T47D (cell line): ENCODE results near the gene ZFP36L1.

ENCODE experiments used
- DNase-seq, 2 experiments: peaks; one replicate each; pipeline versions ENCODE4 v3.0.0 to v3.0.0-alpha.2; 2011 to 2012; ENCODE audit warnings: low read depth in 1 of 2, low spot score in 1 of 2
- JUND ChIP-seq: IDR thresholded peaks from 2 replicates; pipeline ENCODE4 v1.6.1; 2012; ENCODE audit warnings: low read depth
- in situ Hi-C: cut with HindIII; loops from 2 replicates; pipeline ENCODE4 v1.10.0; 2016; ENCODE audit warnings: low sequenced_read_pairs, low pct_unique_long_range_greater_than_20kb

The ZFP36L1 gene

GRCh38 chr14:68798621-68799020 lies 5.8 kb upstream of the ZFP36L1 start:
- in situ Hi-C loops, result no loop called here
- TF ChIP-seq JUND, result no peak
- DNase-seq, result no peak

GRCh38 chr14:68797121-68797670 lies 4.3 kb upstream of the ZFP36L1 start:
- no peak for TF ChIP-seq JUND
- in situ Hi-C loops, result no loop called here
- DNase-seq, result no peak

- no peak for TF ChIP-seq JUND
- in situ Hi-C loops, result no loop called here
- DNase-seq, result no peak
Measured at GRCh38 chr14:68796418-68797101, 3.7 kb upstream of the ZFP36L1 start.

- no peak; the same call in 1 of the 2 replicates for TF ChIP-seq JUND
- in situ Hi-C loops, result no loop called here
- peak; percentile 73 to 93 for DNase-seq
Measured at GRCh38 chr14:68795597-68796417, 2.9 kb upstream of the ZFP36L1 start.

- TF ChIP-seq JUND, result no peak
- in situ Hi-C loops, result no loop called here
- DNase-seq, result peak; percentile 62 to 73
Measured at GRCh38 chr14:68794851-68795596, 2.2 kb upstream of the ZFP36L1 start.

GRCh38 chr14:68794130-68794850 lies 1.4 kb upstream of the ZFP36L1 start:
- in situ Hi-C loops, result no loop called here
- no peak for TF ChIP-seq JUND
- peak; percentile 78 to 88 for DNase-seq

GRCh38 chr14:68793734-68794129 lies 865 bp upstream of the ZFP36L1 start:
- TF ChIP-seq JUND, result no peak; the same call in 1 of the 2 replicates
- in situ Hi-C loops, result no loop called here
- no peak for DNase-seq

- DNase-seq, result no peak
- TF ChIP-seq JUND, result no peak
- in situ Hi-C loops, result no loop called here
Measured at GRCh38 chr14:68792678-68792978, 239 bp downstream of the ZFP36L1 start.

GRCh38 chr14:68791902-68792677 lies 777 bp downstream of the ZFP36L1 start:
- in situ Hi-C loops, result no loop called here
- no peak for TF ChIP-seq JUND
- DNase-seq, result peak in 1 of 2 experiments; percentile 75

- in situ Hi-C loops, result no loop called here
- no peak for TF ChIP-seq JUND
- peak in 1 of 2 experiments; percentile 87 for DNase-seq
Measured at GRCh38 chr14:68791078-68791901, 1.6 kb downstream of the ZFP36L1 start.

GRCh38 chr14:68790644-68791077 lies 2.2 kb downstream of the ZFP36L1 start:
- in situ Hi-C loops, result no loop called here
- peak in 1 of 2 experiments; percentile 57 for DNase-seq
- TF ChIP-seq JUND, result no peak
